ENCODE measurements around the gene TBX4.
"Not testable (repeated sequence)": the region's sequence is repeated elsewhere in the genome, so short reads cannot be mapped to it uniquely, and the experiment has no call there.

The TBX4 gene

DNA sequence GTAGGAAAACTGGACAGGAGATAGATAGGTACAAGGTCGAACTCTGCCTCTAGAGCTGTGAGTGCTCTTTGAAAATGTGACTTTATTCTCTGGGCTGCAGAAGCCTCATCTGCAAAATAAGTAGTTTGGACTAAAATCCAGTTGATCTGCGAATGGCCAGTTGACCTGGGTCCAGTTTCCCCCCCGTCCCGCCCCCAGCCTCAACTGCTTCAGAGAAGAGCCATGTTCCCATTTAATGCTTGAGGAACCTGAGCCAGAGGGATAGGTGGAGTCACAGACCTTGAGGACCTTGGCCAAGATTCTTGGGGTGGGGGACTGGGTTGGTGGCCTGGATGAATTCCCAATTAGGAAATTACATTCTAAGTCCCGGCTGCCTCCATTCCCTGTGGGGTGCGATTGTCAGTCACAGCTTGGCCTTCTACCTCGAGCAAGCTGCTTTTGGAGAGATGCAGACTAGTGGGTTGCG is 38.5 kb upstream of the TBX4 start:
- no peak for DNase-seq

DNA sequence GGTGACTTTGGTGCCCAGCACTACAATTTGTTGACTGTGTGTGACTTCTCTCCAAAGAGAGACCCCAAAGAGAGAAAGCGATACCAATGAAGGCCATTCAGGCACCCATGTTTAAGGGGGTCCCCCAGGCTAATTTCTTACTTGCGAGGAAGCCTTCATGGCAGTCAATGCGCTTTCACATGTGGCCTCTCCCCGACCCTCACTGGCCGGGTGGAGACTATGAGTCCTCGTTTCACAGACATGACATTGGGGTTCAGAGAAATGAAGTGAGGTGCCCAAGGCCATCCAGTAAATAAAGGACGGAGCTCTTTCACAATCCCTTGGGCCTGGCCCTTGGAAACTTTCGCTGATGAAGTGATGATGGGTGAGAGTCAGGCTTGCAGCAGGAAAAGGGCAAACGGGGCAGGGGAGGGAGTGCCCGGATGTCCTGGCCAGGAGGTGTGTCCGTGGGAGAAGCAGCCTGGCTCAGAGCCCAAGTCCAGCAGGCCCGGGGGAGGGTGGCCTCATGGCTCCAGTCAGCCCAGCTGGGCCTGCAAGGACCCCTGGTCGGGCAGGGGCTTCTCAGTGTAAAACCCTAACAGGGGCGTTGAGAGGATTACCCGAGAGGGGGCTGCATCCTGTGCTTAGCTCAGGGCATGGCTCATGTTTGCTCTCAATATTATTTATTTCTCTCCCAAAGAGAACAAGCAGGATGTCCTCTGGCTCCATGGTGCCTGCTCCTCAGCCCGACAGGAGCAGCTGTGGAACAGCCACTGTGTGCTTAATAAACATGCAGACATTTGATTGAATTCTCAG is 37.9 kb upstream of the TBX4 start:
- DNase-seq, result peak in 1 of 2 experiments; percentile 16

DNA sequence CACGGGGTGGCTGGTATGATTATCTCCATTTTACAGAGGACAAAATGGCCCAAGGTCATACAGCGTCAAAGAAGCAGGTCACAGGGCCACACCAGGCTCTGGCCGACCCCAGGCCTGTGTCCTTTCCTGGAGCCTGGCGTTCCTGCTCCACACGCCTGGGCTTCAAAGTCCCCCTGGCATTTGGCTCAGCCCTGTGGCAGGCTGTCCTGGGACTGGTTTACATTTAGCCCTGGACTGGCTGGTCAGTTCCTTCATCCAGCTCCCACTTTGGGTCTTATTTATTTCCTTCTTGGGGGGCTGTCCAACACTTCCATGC is 37.3 kb upstream of the TBX4 start:
- DNase-seq, result no peak

DNA sequence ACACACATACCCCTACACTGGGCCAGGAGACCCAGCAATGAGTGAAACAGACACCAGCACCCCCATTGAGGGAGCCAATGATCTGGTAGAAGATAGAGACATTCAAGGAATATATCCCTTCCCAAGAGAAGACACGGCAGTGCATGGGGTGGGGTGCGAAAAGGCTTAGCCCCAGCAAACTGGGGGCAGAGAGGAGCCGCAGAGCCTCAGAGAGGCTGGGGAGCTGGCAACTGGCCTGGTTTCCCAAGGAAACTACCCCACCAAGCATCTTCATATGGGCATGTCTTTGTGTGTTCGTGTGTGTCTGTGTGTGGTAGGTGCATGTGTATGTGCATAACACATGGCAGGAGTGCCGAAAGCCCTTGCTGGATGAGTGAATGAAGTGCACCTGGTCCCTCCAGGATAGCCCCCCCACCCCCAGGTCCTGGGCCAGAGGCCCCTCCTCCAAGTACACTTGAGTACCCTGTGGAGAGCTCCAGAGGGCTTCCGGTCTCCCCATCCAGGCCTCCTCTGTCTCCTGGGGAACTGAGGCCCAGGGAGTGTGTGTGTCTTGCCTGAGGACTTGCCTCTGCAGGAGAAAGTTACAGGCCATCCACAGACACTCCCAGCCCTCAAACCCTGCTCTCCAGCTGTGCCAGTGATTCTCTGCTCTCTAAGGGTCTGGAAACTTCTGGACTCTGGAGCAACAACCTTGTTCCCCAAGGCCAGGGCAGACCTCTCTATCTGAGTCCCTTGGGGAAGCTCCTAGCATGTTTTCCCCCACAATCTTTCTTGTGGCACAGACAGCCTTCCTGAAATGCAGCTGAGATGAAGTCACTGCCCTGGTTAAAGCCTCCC is 36.6 kb upstream of the TBX4 start:
- DNase-seq, result no peak

DNA sequence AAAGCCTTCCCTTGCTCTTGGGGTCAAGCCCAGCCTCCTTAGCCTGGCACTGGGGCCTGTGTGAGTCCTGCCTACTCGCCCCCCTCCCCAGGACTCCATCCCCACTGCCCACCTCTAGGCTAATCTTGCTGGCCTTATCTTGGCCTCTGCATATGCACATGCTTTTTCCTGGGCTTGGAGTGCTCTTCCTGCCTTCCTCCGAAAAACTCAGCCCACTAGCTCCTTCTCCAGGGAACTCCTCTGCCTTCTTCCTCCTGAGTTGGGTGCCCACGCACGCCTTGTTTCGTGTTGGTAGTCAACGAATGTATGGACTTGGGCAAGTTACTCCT is 36.0 kb upstream of the TBX4 start:
- DNase-seq, result no peak

DNA sequence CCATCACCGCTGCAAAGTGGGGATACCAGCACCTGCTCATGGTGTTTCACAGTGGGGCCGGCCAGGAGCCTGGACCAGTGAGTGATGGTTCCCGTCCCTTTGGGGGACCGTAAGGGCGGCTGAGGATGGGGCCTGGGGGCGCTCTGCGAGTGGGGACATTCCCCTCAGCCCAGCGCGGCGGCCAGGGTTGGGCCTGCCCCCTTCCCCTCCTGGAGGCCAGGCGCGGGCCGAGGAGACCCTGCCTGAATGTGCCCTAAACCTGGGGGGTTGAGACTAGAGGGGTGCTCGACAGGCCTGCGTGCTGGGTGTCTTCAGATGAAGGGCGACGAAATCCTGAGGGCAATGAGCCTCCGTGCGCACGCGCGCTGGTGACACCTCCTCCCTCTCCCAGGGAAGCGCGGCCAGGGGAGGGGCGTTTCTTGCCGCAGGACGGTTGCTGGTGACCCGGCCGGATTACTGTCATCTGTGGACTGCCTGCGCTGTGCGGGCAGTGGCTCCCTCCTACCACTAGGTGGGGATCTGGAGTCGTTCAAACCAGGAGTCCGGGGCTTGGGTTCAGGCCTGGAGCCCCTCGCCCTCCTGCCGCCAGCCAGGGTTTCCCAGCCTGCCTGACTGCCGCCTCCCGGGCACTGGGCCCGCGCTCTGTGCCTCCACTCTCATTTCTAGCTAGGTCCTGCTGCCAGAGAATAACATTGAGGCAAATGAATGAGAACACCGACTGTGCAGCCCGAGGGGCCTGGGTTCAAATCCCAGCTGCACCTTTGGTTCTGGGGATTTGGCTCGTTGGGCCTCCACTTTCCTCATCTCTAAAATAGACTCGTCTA is 35.5 kb upstream of the TBX4 start:
- peak; percentile 71 to 75 for DNase-seq

DNA sequence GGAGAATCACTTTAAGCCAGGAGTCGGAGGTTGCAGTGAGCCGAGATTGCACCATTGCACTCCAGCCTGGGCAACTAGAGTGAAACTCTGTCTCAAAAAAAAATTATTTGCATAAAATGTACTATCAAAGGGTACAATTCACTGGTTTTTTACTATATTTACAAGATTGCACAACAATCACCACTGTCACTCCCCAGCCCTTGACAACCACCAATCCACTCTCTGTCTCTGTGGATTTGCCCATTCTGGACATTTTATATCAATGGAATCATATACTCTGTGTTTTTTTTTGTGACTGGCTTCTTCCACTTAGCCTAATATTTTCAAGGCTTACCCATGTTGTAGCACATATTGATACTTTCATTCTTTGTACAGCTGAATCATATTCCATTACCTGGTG is 33.8 kb upstream of the TBX4 start:
- no peak for DNase-seq

DNA sequence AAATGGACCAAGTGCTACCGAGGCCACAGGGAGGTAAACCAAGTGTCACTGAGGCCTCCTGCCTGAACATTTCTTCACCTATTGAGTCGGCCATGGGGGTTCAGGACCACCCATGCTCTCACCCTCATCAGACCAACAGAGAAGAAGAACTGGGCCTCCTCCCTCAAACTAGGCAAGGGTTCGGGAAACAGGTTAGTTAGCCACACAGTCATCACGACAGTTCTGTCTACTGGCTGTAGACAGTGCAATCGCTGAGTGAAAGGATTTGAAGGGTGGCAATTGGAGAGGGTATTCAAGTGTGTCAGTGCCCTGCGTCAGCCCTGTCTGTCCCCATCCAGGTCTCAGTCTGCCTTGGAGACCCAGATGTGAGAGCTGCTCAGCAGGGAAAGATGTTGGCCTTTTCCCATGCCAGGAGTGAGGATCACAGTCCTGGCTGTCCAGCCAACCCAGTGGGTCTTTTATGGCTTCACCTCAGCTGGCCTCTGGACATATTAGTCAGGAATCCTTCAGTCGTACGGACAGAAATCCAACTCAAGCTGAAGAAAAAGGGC is 32.7 kb upstream of the TBX4 start:
- no peak for DNase-seq

DNA sequence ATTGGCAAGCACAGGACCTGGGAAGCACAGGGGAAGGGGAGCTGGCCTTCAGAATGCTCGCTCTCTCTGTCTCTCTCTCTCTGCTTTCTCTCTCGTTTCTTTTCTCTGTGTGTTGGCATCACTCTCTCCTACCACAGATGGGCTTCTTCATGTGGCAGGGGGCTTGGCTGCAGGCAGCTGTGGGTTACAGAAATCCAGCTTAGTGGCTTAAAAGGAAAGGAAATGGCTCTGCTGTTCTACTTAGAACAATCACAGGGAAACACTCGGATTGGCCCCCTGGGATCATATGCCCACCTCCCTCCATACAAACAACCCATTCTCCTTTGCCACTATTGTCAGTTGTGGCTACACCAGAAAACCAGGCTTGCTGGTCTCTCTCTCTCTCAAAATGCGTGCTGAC is 32.2 kb upstream of the TBX4 start:
- no peak for DNase-seq

DNA sequence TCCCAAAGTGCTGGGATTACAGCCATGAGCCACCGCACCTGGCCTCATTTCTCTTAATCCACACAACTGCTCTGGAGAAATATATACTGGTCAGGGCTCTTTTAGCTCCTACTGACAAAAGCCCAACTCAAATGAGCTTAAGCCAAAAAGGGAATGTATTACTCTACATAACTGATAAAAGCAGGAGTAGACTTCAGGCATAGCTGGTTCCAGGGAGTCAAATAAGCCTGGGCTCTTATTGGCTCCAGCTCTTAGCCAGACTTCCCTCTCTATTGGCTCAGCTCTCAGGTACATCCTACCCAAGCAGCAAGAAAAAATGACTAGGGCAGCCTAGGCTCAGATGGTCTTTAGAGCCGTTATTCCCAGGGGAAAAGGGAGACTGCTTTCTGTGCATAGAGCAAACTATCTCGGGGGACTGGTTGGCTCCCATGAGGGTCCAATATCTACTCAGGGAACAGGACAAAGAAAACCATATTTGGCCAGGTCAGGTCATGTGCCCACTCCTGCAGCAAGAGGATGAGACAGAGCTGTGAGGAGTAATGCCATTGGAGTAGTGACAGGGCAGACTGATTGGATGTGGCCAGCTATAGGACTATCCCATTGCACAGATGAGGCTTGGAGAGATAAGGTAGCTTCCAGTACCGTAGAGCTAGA is 31.4 kb upstream of the TBX4 start:
- DNase-seq, result no peak

DNA sequence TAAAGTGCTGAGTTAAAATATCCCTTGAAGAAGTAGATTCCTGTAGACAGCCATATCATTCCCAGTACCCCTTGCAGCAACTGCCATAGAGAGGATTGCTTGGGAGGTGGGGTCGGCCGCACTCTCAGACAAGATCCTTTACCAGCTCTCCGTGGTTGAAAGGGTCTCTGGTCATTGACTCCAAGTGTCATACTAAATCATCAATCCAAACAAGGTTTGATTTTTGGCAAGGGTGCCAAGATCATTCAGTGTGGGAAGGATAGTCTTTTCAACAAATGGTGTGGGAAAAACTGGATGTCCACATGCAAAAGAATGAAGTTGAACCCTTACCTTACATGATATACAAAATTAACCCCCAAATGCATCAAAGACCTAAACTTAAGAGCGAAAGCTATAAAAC is 30.8 kb upstream of the TBX4 start:
- DNase-seq, result no peak

DNA sequence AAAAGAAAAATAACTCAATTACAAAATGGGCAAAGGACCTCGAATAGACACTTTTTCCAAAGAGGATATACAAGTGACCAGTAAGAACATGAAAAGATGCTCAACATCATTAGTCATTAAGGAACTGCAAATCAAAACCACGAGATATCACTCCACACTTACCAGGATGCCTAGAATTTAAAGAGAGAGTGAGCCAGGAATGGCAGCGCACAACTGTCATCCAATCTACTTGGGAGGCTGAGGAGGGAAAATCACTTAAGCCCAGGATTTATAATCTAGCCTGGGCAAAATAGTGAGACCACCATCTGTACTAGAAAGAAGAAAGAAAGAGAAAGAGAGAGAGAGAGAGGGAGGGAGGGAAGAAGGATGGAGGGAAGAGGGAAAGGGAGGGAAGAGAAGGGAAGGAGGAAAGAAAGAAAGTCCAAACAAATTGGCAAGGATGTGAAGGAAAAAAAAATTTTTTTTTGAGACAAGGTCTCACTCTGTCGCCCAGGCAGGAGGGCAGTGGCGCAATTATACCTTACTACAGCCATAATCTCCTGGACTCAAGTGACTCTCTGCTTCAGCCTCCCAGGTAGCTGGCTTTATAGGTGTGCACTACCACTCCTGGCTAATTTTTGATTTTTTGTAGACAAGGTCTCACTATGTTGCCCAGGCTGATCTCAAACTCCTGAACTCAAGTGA is 30.0 kb upstream of the TBX4 start:
- DNase-seq, result no peak

DNA sequence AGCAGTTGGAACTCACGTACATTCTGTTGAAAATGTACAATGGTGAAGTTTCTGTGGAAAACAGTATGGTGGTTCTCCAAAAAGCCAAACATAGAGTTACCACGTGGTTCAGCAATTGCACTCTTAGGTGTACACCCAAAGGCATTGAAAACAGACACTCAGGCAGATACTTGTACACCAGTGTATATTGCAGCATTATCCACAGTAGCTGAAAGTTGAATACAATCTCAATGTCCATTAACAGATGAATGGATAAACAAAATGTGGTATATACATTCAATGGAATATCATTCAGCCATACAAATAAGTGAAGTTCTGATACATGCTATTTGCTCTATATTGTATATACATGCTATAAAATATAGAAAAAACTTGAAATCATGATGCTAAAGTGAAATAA is 29.4 kb upstream of the TBX4 start:
- DNase-seq, result no peak

DNA sequence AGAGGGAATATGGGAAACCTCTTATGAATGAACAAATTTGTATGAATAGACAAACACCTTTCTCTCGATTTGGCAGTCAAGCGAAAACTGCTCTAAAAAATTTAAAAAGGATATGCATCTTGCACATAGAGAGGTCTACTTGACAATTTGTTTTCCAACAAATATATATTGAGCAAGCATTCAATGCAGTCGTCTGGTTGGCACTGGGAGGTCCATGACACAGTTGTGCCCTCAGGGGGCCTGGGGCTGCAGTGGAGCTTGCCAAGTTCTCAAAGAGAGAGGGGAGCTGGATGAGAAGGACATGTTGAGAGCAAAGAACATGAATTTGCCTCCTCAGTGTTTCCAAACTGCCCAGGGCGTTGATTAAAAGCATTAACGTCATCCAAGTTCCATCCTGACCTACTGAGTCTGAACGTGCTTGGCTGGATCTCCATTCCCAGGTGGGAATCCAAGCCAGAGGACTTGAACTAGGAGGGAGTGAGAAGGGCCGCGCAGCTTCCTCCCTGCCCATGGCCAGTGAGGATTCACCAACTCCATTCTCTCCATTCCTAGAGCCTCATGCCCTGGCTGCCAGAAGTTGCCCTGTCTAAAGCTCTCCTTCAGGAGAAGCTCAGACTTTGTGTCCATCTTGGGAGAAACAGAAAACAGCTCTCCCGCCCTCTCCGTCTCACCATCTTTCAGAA is 28.1 kb upstream of the TBX4 start:
- no peak for DNase-seq

DNA sequence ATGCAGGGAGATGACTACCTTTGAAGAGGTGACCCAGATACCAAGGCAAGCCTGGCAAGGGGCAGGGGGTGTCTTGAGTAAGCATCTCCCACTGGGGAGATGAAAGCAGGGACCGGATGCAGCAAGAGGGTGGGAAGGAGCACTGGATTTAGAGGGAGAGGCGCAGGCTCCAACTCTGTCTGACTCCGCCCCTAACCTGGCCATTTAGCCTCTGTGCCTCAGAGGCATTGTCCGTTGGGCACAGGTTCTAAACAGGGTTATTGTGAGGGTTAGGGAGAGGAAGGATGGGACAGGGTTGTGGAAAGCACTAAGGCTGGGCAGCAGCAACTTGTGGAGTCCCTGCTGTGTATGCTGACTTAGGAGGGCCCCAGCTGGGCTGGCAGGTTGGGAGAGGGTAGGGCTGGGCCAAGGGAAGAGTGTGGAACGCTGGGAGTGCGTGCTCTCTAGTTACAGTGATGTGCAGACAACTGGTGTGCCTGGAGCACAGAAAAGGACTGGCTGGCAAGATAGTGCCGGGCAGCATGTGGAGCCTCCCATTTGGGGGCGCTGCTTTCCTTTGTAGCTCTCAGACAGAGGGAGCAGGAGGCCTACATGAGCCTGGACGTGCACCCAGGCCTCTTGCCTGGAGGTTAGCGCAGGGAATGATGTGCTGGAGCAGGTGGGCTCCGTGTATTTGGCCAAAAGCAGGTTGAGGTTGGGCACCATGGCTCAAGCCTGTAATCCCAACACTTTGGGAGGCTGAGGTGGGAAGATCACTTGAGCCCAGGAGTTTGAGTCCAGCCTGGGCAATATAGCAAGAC is 26.3 kb upstream of the TBX4 start:
- DNase-seq, result no peak

DNA sequence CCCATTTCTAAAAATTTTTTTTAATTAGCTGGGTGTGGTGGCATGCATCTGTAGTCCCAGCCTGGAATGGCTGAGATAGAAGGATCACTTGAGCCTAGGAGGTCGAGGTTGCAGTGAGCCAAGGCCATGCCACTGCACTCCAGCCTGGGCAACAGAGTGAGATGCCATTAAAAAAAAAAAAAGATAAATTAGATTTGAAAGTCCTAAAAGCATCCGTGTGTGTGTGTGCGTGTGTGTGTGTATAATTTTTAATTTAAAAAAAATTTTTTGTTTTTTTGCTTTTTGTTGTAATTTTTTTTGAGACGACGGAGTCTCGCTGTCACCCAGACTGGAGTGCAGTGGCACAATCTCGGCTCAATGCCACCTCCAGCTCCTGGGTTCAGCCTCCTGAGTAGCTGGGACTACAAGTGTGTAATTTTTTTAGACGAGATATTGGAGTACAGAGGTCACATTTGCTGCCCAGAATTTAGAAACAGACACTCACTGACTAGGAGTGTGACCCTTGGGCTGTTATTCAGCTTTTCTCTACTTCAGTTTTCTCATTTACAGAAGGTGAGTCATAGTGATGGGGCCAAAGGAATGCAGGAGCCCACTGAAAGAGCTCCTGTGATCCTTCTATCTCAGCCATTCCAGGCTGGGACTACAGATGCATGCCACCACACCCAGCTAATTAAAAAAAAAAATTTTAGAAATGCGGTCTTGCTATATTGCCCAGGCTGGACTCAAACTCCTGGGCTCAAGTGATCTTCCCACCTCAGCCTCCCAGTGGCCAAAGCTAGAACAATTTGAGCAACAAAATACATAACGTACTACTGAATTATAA is 25.5 kb upstream of the TBX4 start:
- DNase-seq, result no peak

DNA sequence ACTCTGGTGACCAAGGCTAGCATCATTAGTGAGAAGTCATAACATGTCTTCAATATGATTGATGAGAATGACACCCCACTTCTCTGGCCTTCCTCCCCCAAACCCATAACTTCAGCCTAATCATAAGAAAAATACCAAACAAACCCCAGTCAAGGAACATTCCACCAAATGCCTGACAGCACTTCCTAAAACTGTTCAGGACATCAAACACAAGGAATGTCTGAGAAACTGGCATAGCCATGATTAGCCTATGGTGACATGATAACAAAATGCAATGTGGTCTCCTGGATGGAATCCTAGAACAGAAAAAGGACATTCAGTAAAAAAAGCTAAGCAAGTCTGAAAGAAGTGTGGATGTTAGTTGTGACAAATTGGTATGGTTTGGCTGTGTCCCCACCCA is 24.7 kb upstream of the TBX4 start:
- DNase-seq, result no peak

DNA sequence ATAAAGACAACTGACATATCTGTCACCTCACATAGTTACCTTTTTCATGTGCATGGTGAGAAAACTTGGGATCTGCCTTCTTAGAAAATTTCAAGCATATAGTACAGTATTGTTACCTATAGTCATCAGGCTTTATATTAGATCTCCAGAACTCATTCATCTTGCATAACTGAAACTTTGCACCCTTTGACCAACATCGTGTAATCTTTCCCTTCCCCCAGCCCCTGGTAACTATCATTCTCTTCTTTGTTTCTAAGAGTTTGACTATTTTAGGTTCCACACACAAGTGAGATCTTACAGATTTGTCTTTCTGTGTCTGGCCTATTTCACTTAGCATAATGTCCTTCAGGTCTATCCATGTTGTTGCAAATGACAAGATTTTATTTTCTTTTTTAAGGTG is 22.9 kb upstream of the TBX4 start:
- no peak for DNase-seq

DNA sequence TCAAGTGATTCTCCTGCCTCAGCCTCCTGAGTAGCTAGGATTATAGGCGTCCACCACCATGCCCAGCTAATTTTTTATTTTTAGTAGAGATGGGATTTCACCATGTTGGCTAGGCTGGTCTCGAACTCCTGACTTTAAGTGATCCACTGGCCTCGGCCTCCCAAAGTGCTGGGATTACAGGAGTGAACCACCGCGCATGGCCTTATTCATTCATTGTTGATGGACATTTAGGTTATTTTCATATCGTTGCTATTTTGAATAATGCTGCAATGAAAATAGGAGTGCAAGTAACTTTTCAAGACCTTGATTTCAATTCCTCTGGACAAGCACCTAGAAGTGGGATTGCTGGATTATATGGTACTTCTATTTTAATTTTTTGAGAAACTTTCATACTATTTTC is 22.4 kb upstream of the TBX4 start:
- DNase-seq, result not testable (repeated sequence)
